Measurements from ENCODE around the gene SLC41A2. TPM values are rescaled to one million over a fixed set of nuclear protein-coding genes. Genes with fewer than 3 reads are reported as not detected.
A peak's percentile ranks its signal among the peaks of the same experiment; 100 is the strongest.

SLC41A2 gene
- total and polyA plus RNA-seq, 9 of the 15 experiments (the other 6 are each of a cell fraction or from before 2014, with no cell fraction given), result 0.01 to 0.89 (median 0.16) TPM; not detected in 1

- peak in 2 of 4 experiments; percentile 3 to 19 for DNase-seq (ENCODE audit: extremely low read depth in 1 of 4, low spot score in 3 of 4)
- BruUV-seq (replicated peaks), result no TSS peak
- TF ChIP-seq SAFB2 (IDR thresholded peaks at IDR 0.05; ENCODE audit: borderline replicate concordance, low read depth, low read length, severe bottlenecking), result no peak
- no peak for TF ChIP-seq NFYB (IDR thresholded peaks at IDR 0.05; ENCODE audit: extremely low read depth, insufficient read length)
- TF ChIP-seq TCF15 (CRISPR knock-in tag; IDR thresholded peaks at IDR 0.05), result no peak
- TF ChIP-seq STAT6 (CRISPR knock-in tag; IDR thresholded peaks at IDR 0.05), result no peak
- TF ChIP-seq KAT8 (IDR thresholded peaks at IDR 0.05; ENCODE audit: low read depth), result no peak
- TF ChIP-seq ZFX (CRISPR knock-in tag; IDR thresholded peaks at IDR 0.05), result no peak
- TF ChIP-seq HMGN3 (IDR thresholded peaks at IDR 0.05; ENCODE audit: borderline replicate concordance, extremely low read depth, insufficient read length, low read depth, low read length), result peak; percentile 30
- TF ChIP-seq, protein P1, sequence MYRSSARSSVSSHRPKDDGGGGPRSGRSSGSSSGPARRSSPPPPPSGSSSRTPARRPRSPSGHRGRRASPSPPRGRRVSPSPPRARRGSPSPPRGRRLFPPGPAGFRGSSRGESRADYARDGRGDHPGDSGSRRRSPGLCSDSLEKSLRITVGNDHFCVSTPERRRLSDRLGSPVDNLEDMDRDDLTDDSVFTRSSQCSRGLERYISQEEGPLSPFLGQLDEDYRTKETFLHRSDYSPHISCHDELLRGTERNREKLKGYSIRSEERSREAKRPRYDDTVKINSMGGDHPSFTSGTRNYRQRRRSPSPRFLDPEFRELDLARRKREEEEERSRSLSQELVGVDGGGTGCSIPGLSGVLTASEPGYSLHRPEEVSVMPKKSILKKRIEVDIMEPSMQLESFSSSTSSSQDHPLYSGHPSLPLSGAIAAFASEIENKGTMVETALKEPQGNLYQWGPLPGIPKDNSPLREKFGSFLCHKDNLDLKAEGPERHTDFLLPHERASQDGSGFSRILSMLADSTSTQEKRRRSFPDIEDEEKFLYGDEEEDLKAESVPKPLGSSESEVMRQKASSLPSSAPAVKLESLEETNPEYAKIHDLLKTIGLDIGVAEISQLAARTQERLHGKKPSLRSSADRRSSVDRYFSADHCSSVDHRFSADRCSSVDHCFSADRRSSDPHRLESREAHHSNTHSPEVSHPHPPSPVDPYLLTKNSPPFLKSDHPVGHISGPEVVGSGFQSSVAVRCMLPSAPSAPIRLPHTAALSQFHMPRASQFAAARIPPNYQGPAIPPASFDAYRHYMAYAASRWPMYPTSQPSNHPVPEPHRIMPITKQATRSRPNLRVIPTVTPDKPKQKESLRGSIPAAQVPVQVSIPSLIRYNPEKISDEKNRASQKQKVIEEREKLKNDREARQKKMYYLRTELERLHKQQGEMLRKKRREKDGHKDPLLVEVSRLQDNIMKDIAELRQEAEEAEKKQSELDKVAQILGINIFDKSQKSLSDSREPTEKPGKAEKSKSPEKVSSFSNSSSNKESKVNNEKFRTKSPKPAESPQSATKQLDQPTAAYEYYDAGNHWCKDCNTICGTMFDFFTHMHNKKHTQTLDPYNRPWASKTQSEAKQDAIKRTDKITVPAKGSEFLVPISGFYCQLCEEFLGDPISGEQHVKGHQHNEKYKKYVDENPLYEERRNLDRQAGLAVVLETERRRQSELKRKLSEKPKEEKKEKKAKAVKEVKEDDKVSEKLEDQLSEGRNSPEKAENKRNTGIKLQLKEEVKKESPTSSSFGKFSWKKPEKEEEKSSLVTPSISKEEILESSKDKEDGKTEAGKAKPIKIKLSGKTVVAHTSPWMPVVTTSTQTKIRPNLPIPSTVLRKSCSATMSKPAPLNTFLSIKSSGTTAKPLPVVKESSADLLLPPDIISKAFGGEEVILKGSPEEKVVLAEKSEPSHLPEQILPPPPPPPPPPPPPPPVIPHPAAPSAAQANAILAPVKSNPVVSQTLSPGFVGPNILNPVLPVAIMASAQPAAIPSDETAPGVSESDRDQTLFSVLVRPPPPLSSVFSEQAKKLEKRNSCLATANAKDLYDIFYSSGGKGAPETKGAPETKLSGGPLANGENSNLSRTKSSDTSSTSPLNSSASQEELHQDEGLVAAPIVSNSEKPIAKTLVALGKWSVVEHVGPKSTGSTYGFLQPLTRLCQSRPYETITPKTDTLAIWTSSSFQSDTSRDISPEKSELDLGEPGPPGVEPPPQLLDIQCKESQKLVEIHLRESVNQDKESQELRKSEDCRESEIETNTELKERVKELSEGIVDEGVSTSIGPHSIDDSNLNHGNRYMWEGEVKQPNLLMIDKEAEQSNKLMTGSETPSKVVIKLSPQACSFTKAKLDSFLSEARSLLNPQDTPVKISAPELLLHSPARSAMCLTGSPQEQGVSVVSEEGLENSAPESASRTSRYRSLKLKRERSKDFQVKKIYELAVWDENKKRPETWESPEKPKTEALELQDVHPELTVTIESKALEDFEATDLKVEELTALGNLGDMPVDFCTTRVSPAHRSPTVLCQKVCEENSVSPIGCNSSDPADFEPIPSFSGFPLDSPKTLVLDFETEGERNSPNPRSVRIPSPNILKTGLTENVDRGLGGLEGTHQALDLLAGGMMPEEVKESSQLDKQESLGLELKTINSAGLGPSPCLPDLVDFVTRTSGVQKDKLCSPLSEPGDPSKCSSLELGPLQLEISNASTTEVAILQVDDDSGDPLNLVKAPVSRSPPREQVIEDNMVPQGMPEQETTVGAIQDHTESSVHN (IDR thresholded peaks at IDR 0.05; ENCODE audit: borderline replicate concordance in 1 of 2, low read depth in 1 of 2), result no peak
- no peak for TF ChIP-seq BRD9 (IDR thresholded peaks at IDR 0.05; ENCODE audit: low read depth, partially characterized antibody)
- TF ChIP-seq FOSL1 (tag; conservative IDR thresholded peaks at IDR 0.05), result no peak
- no peak for TF ChIP-seq CBX2 (IDR thresholded peaks at IDR 0.05; ENCODE audit: insufficient read depth, low read length, poor library complexity, severe bottlenecking)
Observed at GRCh38 chr12:104957719-104958000, 430 bp downstream of the SLC41A2 start.

More at GRCh38 chr12:104957719-104958000, 430 bp downstream of the SLC41A2 start:
- no peaks in the 10 kb centered on the region for H3K79me2 ChIP-seq (ENCODE audit: control insufficient read depth, insufficient read depth, low read length)
- peak overlapping the region; percentile 89 for H2AFZ ChIP-seq (ENCODE audit: low read depth, low read length)
- CTCF ChIA-PET (ENCODE audit: low intra/inter-chr PET ratio), result no interaction called here
- H3K27me3 ChIP-seq (ENCODE audit: control insufficient read depth in 2 of 2, insufficient read depth in 2 of 2, low read length in 2 of 2), result peaks cover 17 to 27% of the 10 kb centered on the region in 2 experiments
- H3K9ac ChIP-seq (ENCODE audit: insufficient read depth in 1 of 2, low read depth in 2 of 2, low read length in 2 of 2), result peak overlapping the region; percentile 45 to 90; a peak in 3 of 4 replicates
- ATAC-seq, result peak; percentile 45
- in situ Hi-C loops (cut with MboI) (no loop called here), intact Hi-C loops (cut with micrococcal nuclease) (loop anchor here (10.0 kb wide), 1 partner anchor 573 kb away; no protein-coding TSS in a partner anchor)
- no peaks in the 10 kb centered on the region for H3K9me3 ChIP-seq (replicated peaks; ENCODE audit: control insufficient read depth, insufficient read depth, low read depth, low read length)
- H4K20me1 ChIP-seq (replicated peaks; ENCODE audit: control insufficient read depth, insufficient read depth, low read length), result no peaks in the 10 kb centered on the region
- peak overlapping the region; percentile 48 for H3K4me3 ChIP-seq
- H3K4me2 ChIP-seq (ENCODE audit: insufficient read depth, low read length), result peak overlapping the region; percentile 81
- POLR2A ChIA-PET, result no interaction called here
- no peak overlapping the region for H3K27ac ChIP-seq (ENCODE audit: extremely low read depth, low read depth, low read length)
- no peak for FAIRE-seq
- no peaks in the 10 kb centered on the region for H3K36me3 ChIP-seq (ENCODE audit: control insufficient read depth, insufficient read depth, low read length)
- H3K9me1 ChIP-seq (ENCODE audit: control insufficient read depth, insufficient read depth, low read length), result no peaks in the 10 kb centered on the region
- H3K4me1 ChIP-seq (replicated peaks in 1 of 2; ENCODE audit: control insufficient read depth in 2 of 2, insufficient read depth in 2 of 2, low read length in 2 of 2), result peaks cover 18% of the 10 kb centered on the region in 2 experiments; a peak in 4 of 5 replicates
- WGBS (ENCODE audit: insufficient coverage, low coverage, missing lambda C conversion rate), result 3% methylated on average over 27 of the region's 31 CpGs

Data from K562 (cell line).